Endodermal cell (in vitro differentiated cells): ENCODE results near the gene PPP4C. TPM values are rescaled to one million over a fixed set of nuclear protein-coding genes. Genes with fewer than 3 reads are reported as not detected.

Experiments
- DNase-seq: peaks from one replicate; pipeline ENCODE4 v3.0.0-alpha.2; 2017
- H3K27ac ChIP-seq: 2 replicates; pipeline ENCODE4 v1.5.1; 2013; ENCODE audit warnings: mild to moderate bottlenecking, low read depth, low read length, moderate library complexity
- H3K27me3 ChIP-seq: 2 replicates; pipeline ENCODE4 v1.6.1; 2013; ENCODE audit warnings: mild to moderate bottlenecking, low read length, moderate library complexity; ENCODE audit not compliant: insufficient read depth, control insufficient read depth, poor library complexity, severe bottlenecking
- H3K36me3 ChIP-seq: 2 replicates; pipeline ENCODE4 v1.7.0; 2013; ENCODE audit warnings: mild to moderate bottlenecking, low read length, moderate library complexity; ENCODE audit not compliant: control insufficient read depth, insufficient read depth
- H3K4me1 ChIP-seq: one replicate; pipeline ENCODE4 v1.7.0; 2013; ENCODE audit warnings: low read length; ENCODE audit not compliant: control insufficient read depth, insufficient read depth
- H3K4me3 ChIP-seq: 2 replicates; pipeline ENCODE4 v1.5.1; 2013; ENCODE audit warnings: mild to moderate bottlenecking, low read length, moderate library complexity
- H3K9ac ChIP-seq: 2 replicates; pipeline ENCODE4 v1.6.1; 2013; ENCODE audit warnings: mild to moderate bottlenecking, low read length, moderate library complexity; ENCODE audit not compliant: poor library complexity, severe bottlenecking; ENCODE audit errors: extremely low read depth
- H3K9me3 ChIP-seq: 2 replicates; pipeline ENCODE4 v1.6.1; 2013; ENCODE audit warnings: mild to moderate bottlenecking, low read length, moderate library complexity; ENCODE audit not compliant: control insufficient read depth
- H3K27ac Mint-ChIP-seq: 2 replicates; pipeline ENCODE4 v1.8.0; 2020; ENCODE audit warnings: mixed read lengths
- H3K27me3 Mint-ChIP-seq: 2 replicates; pipeline ENCODE4 v1.8.0; 2021; ENCODE audit warnings: mild to moderate bottlenecking, mixed read lengths; ENCODE audit not compliant: insufficient read depth
- H3K36me3 Mint-ChIP-seq: 2 replicates; pipeline ENCODE4 v1.8.0; 2020; ENCODE audit warnings: low read depth, mixed read lengths
- H3K4me1 Mint-ChIP-seq: 2 replicates; pipeline ENCODE4 v1.8.0; 2020; ENCODE audit warnings: mixed read lengths
- H3K4me3 Mint-ChIP-seq: 2 replicates; pipeline ENCODE4 v1.8.0; 2020; ENCODE audit warnings: mild to moderate bottlenecking, moderate library complexity, mixed read lengths
- H3K9me3 Mint-ChIP-seq: 2 replicates; pipeline ENCODE4 v1.8.0; 2020; ENCODE audit warnings: mild to moderate bottlenecking, mixed read lengths
- WGBS, 2 experiments: methylation state at CpG; one replicate each; pipeline versions ENCODE4 v1.1.5 to v1.1.7; 2013; ENCODE audit warnings: missing lambda C conversion rate in 2 of 2, mixed read lengths in 1 of 2; ENCODE audit not compliant: insufficient coverage in 1 of 2, insufficient read length in 1 of 2; 5-methylcytosine and 5-hydroxymethylcytosine counted together
- total RNA-seq, 2 donors: library from RNA; stranded (reverse); fragmentation: NEBNext Ultra II Directional in 1 of 2; extraction: Animal tissue kit (Norgen Biotek cat#: 25700) in 1 of 2; gene quantifications; 2 replicates in 1 of 2; 3 replicates in 1 of 2; pipeline ENCODE4 v1.2.1, GENCODE V29; 2021
- TF ChIP-seq, protein P1 (sequence below): fragments of 200-600 bp; sonication (generic); conservative IDR thresholded peaks from 2 replicates; pipeline ENCODE4 v1.5.0; 2021; ENCODE audit warnings: antibody characterized with exemption, mild to moderate bottlenecking

Gene PPP4C
- total RNA-seq, 2 donors from 2014 or later: 150 to 151 TPM

DNA sequence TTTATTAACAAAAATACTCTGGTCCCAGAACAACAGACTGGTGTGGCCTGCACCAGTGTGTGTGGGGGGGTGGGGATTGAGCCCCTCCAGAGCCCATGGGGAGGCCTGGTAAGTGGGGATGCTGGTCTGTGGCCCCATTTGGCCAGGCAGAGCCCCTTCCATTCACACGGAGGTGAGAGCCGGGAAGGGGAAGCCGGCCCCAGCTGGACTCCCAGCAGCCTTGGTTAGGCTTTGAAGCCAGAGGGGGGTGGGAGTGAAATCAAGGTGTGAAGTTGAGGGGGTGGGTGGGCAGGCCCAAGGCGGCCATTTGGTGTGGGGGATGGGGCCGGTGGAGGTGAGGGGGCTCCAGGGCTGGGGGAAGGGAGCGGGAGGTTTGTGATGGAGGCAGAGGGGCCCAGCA, 10.0 kb downstream of the PPP4C start:
- Mint-ChIP-seq H3K4me1 (no peaks in the 10 kb centered on the region), H3K4me3 (no peak overlapping the region), H3K36me3 (peaks cover 49% of the 10 kb centered on the region), H3K27me3 (no peaks in the 10 kb centered on the region), H3K9me3 (no peaks in the 10 kb centered on the region), H3K27ac (no peak overlapping the region)
- TF ChIP-seq, protein P1, sequence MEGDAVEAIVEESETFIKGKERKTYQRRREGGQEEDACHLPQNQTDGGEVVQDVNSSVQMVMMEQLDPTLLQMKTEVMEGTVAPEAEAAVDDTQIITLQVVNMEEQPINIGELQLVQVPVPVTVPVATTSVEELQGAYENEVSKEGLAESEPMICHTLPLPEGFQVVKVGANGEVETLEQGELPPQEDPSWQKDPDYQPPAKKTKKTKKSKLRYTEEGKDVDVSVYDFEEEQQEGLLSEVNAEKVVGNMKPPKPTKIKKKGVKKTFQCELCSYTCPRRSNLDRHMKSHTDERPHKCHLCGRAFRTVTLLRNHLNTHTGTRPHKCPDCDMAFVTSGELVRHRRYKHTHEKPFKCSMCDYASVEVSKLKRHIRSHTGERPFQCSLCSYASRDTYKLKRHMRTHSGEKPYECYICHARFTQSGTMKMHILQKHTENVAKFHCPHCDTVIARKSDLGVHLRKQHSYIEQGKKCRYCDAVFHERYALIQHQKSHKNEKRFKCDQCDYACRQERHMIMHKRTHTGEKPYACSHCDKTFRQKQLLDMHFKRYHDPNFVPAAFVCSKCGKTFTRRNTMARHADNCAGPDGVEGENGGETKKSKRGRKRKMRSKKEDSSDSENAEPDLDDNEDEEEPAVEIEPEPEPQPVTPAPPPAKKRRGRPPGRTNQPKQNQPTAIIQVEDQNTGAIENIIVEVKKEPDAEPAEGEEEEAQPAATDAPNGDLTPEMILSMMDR: no peak
- no peaks in the 10 kb centered on the region for H3K9me3 ChIP-seq
- H3K4me1 ChIP-seq: peaks cover 6% of the 10 kb centered on the region
- no peak overlapping the region for H3K27ac ChIP-seq
- peak; percentile 70 for DNase-seq
- no peaks in the 10 kb centered on the region for H3K27me3 ChIP-seq
- no peak overlapping the region for H3K4me3 ChIP-seq
- WGBS, 2 experiments: 73 to 88% methylated on average over 3 to 6 of the region's 6 CpGs
- no peak overlapping the region for H3K9ac ChIP-seq
- H3K36me3 ChIP-seq: peaks cover 52% of the 10 kb centered on the region

DNA sequence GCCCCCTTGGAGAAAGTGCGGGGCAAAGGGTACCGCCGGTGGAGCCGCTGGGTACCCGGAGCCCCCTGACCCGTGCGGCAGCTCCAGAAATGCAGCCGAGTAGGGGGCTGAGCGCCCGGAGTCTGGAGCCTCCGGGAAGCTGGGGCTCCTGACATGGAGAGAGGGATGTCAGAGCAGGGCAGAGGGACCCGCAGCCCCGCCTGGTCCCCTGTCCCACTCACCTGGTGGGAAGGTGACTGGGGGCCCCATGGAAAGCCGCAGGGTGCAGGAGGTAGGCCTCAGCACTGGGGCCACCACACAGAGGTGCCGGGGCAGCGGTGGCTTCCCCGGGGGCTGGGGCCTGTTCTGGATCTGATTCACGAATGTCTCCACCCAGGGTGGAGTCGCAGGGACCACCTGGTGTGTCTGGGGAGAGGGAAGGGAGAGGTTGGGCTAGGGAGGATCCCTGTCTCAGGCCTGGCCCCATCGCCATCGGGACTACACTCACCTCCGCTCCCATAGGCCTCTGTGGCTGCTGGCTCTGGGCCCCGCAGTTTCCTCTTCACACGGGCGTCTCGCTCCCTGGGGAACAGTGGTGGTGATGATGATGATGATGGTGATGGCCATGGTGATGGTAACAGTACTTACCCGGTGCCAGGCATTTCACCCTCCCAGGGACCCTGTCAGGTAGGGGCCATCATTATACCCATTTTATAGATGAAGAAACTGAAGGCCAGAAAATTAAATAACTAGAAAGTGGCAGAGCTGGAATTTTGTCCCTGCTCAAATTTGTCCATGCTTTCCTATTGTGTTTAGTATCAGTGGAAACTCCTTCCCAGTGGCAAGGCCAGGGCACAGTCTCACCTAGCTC, 10.7 kb downstream of the PPP4C start:
- no peak overlapping the region for H3K9ac ChIP-seq
- Mint-ChIP-seq H3K27me3 (no peaks in the 10 kb centered on the region), H3K4me3 (no peak overlapping the region), H3K9me3 (no peaks in the 10 kb centered on the region), H3K4me1 (no peaks in the 10 kb centered on the region), H3K36me3 (peaks cover 43% of the 10 kb centered on the region), H3K27ac (no peak overlapping the region)
- no peak overlapping the region for H3K27ac ChIP-seq
- DNase-seq: no peak
- H3K9me3 ChIP-seq: no peaks in the 10 kb centered on the region
- TF ChIP-seq, protein P1: no peak
- peaks cover 6% of the 10 kb centered on the region for H3K4me1 ChIP-seq
- no peak overlapping the region for H3K4me3 ChIP-seq
- 96% methylated on average over 11 to 27 of the region's 27 CpGs for WGBS, 2 experiments
- H3K27me3 ChIP-seq: no peaks in the 10 kb centered on the region
- H3K36me3 ChIP-seq: peaks cover 45% of the 10 kb centered on the region

DNA sequence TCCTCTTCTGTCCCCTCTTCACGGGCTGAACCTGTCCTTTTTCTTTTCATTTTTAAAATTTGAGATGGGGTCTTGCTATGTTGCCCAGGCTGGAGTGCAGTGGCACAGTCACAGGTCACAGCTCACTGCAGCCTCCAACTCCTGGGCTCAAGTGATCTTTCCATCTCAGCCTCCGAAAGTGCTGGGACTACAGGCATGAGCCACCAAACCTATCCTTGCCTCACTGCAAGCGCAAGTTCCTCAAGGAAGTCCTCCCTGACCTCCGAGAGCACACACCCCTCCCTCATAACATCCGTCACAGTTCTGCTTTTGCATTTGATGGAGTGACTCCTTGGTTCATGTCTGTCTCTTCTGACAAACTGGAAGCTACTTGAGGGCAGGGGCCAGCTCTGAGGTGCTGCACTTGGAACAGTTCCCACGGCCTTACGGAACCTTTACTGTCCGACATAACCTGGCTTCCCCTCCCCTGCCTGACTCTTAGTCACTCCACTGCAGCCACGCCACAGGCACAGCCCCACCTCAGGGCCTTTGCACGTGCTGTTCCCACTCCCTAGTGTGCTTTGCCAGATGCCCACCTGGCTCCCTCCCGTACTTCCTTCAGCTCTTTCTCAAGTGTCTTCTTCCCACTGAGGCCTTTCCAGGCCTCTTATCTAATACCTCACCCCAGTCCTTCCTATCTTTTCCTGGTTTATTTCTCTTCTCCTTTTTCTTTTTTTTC, 11.5 kb downstream of the PPP4C start:
- WGBS, 2 experiments: 93 to 97% methylated on average over 8 to 11 of the region's 11 CpGs

More for the DNA sequence above, 11.5 kb downstream of the PPP4C start:
- DNase-seq: no peak
- H3K4me1 Mint-ChIP-seq: peaks cover 4% of the 10 kb centered on the region
- no peak overlapping the region for H3K27ac ChIP-seq
- no peaks in the 10 kb centered on the region for H3K9me3 ChIP-seq
- H3K4me1 ChIP-seq: peaks cover 6% of the 10 kb centered on the region
- H3K36me3 Mint-ChIP-seq: peaks cover 36% of the 10 kb centered on the region
- TF ChIP-seq, protein P1: no peak
- H3K9ac ChIP-seq: no peak overlapping the region
- H3K4me3 Mint-ChIP-seq: no peak overlapping the region
- no peak overlapping the region for H3K4me3 ChIP-seq
- H3K27me3 ChIP-seq: no peaks in the 10 kb centered on the region
- peak overlapping the region; percentile 32 for H3K27ac Mint-ChIP-seq
- no peaks in the 10 kb centered on the region for H3K9me3 Mint-ChIP-seq
- H3K36me3 ChIP-seq: peaks cover 40% of the 10 kb centered on the region
- no peaks in the 10 kb centered on the region for H3K27me3 Mint-ChIP-seq
